Astrocyte (in vitro differentiated cells and primary cell): ENCODE measurements around the gene OSTC. TPM values are rescaled to one million over a fixed set of nuclear protein-coding genes. Genes with fewer than 3 reads are reported as not detected.

ENCODE experiments used
- DNase-seq: peaks from one replicate; pipeline ENCODE4 v3.0.0-alpha.2; 2010; ENCODE audit warnings: low read depth
- FAIRE-seq: peaks from 2 replicates; lab custom pipeline; 2011; peaks lifted over from hg19 to GRCh38; lab: Jason Lieb, UNC
- H2AFZ ChIP-seq: 2 replicates; pipeline ENCODE4 v1.6.0; 2012; ENCODE audit warnings: low read depth, low read length, inconsistent platforms
- H3K27ac ChIP-seq: 2 replicates; pipeline ENCODE4 v1.5.1; 2011; ENCODE audit warnings: low read depth, low read length, inconsistent platforms
- H3K27me3 ChIP-seq: 2 replicates; pipeline ENCODE4 v1.6.0; 2011; ENCODE audit warnings: low read length, inconsistent platforms; ENCODE audit not compliant: insufficient read depth
- H3K36me3 ChIP-seq: 2 replicates; pipeline ENCODE4 v1.5.1; 2011; ENCODE audit warnings: low read length, inconsistent platforms; ENCODE audit not compliant: insufficient read depth
- H3K4me1 ChIP-seq: 2 replicates; pipeline ENCODE4 v1.5.1; 2011; ENCODE audit warnings: low read length, inconsistent platforms; ENCODE audit not compliant: insufficient read depth
- H3K4me2 ChIP-seq: 2 replicates; pipeline ENCODE4 v1.6.0; 2012; ENCODE audit warnings: low read length, inconsistent platforms
- H3K4me3 ChIP-seq: 2 replicates; pipeline ENCODE4 v1.5.1; 2011; ENCODE audit warnings: low read depth, mild to moderate bottlenecking, low read length, inconsistent platforms; ENCODE audit not compliant: insufficient read depth
- H3K79me2 ChIP-seq: 2 replicates; pipeline ENCODE4 v1.6.0; 2012; ENCODE audit warnings: mild to moderate bottlenecking, low read length, inconsistent platforms; ENCODE audit not compliant: insufficient read depth
- H3K9ac ChIP-seq: 2 replicates; pipeline ENCODE4 v1.6.0; 2012; ENCODE audit warnings: mild to moderate bottlenecking, low read length, inconsistent platforms
- H3K9me3 ChIP-seq: 2 replicates; pipeline ENCODE4 v1.5.1; 2012; ENCODE audit warnings: low read depth, mild to moderate bottlenecking, low read length, inconsistent platforms; ENCODE audit not compliant: insufficient read depth
- H4K20me1 ChIP-seq: 2 replicates; pipeline ENCODE4 v1.6.0; 2012; ENCODE audit warnings: low read length, inconsistent platforms; ENCODE audit not compliant: insufficient read depth
- H3K27ac Mint-ChIP-seq: one replicate; pipeline ENCODE4 v1.8.0; 2021; ENCODE audit warnings: mild to moderate bottlenecking, mixed read lengths; ENCODE audit not compliant: unreplicated experiment
- H3K27me3 Mint-ChIP-seq: one replicate; pipeline ENCODE4 v1.8.0; 2021; ENCODE audit warnings: low read depth, mixed read lengths; ENCODE audit not compliant: unreplicated experiment
- H3K36me3 Mint-ChIP-seq: one replicate; pipeline ENCODE4 v1.8.0; 2021; ENCODE audit warnings: low read depth, mixed read lengths; ENCODE audit not compliant: unreplicated experiment
- H3K4me1 Mint-ChIP-seq: one replicate; pipeline ENCODE4 v1.8.0; 2021; ENCODE audit warnings: low read depth, mixed read lengths; ENCODE audit not compliant: unreplicated experiment
- H3K4me3 Mint-ChIP-seq: one replicate; pipeline ENCODE4 v1.8.0; 2021; ENCODE audit warnings: mild to moderate bottlenecking, moderate library complexity, mixed read lengths; ENCODE audit not compliant: unreplicated experiment
- H3K9me3 Mint-ChIP-seq: one replicate; pipeline ENCODE4 v1.8.0; 2021; ENCODE audit warnings: mild to moderate bottlenecking, mixed read lengths; ENCODE audit not compliant: unreplicated experiment
- CTCF ChIP-seq: IDR thresholded peaks from 2 replicates; pipeline ENCODE4 v1.5.1; 2011; ENCODE audit warnings: low read depth, mild to moderate bottlenecking, inconsistent platforms, low read length, moderate library complexity; ENCODE audit not compliant: insufficient read depth
- EZH2 ChIP-seq: IDR thresholded peaks from 2 replicates; pipeline ENCODE4 v1.6.1; 2012; ENCODE audit warnings: mild to moderate bottlenecking, low read length, inconsistent platforms; ENCODE audit not compliant: insufficient read depth
- total RNA-seq: library from RNA; stranded (reverse); gene quantifications from 2 replicates; pipeline ENCODE4 v1.2.1, GENCODE V29; 2021

Gene OSTC
- total RNA-seq, 1 donor from 2014 or later: 240 TPM

GRCh38 chr4:108714880-108715279 lies 64.5 kb downstream of the OSTC start:
- no peak overlapping the region for H3K27ac Mint-ChIP-seq
- Histone ChIP-seq H4K20me1 (no peaks in the 10 kb centered on the region), H3K4me2 (no peak overlapping the region)

DNA sequence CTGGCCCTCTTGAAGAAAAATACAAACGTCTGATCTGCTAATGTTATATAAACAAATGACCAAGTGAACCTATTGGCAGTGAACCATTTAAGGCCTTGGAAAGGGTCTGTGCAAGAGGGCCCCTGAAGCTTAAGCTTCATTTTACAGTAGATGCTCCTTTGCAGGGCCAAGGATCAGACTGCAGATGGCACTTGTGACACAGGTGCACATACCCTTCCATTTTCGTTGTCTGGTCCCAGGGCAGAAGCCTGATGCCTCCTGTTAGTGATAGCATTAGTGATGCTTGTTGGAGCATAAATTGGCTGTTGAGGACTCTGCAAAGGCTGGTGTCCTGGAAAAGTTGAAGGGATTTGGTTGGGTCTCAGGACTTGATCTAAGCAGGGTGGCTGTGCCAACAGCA lies 65.9 kb downstream of the OSTC start:
- Histone ChIP-seq H3K9ac (no peak overlapping the region), H3K27ac (no peak overlapping the region), H3K79me2 (no peaks in the 10 kb centered on the region), H3K9me3 (no peaks in the 10 kb centered on the region), H3K4me3 (no peak overlapping the region), H3K36me3 (no peaks in the 10 kb centered on the region), H3K27me3 (no peaks in the 10 kb centered on the region), H4K20me1 (no peaks in the 10 kb centered on the region), H3K4me1 (no peaks in the 10 kb centered on the region), H3K4me2 (no peak overlapping the region), H2AFZ (no peak overlapping the region)
- H3K4me3 Mint-ChIP-seq: no peak overlapping the region
- DNase-seq (no peak), FAIRE-seq (no peak)
- no peaks in the 10 kb centered on the region for H3K27me3 Mint-ChIP-seq
- no peak overlapping the region for H3K27ac Mint-ChIP-seq
- H3K9me3 Mint-ChIP-seq: no peaks in the 10 kb centered on the region
- H3K36me3 Mint-ChIP-seq: no peaks in the 10 kb centered on the region
- no peaks in the 10 kb centered on the region for H3K4me1 Mint-ChIP-seq
- TF ChIP-seq EZH2 (no peak), CTCF (no peak)

More at GRCh38 chr4:108714880-108715279, 64.5 kb downstream of the OSTC start:
- Histone ChIP-seq H3K9me3 (no peaks in the 10 kb centered on the region), H3K36me3 (no peaks in the 10 kb centered on the region), H3K9ac (no peak overlapping the region), H3K4me3 (no peak overlapping the region), H3K79me2 (no peaks in the 10 kb centered on the region), H3K4me1 (no peaks in the 10 kb centered on the region), H2AFZ (no peak overlapping the region), H3K27ac (no peak overlapping the region), H3K27me3 (no peaks in the 10 kb centered on the region)
- FAIRE-seq: no peak
- Mint-ChIP-seq H3K9me3 (no peaks in the 10 kb centered on the region), H3K4me3 (no peak overlapping the region), H3K4me1 (no peaks in the 10 kb centered on the region), H3K27me3 (peaks cover 7% of the 10 kb centered on the region), H3K36me3 (no peaks in the 10 kb centered on the region)
- DNase-seq: no peak
- TF ChIP-seq EZH2 (no peak), CTCF (no peak)

DNA sequence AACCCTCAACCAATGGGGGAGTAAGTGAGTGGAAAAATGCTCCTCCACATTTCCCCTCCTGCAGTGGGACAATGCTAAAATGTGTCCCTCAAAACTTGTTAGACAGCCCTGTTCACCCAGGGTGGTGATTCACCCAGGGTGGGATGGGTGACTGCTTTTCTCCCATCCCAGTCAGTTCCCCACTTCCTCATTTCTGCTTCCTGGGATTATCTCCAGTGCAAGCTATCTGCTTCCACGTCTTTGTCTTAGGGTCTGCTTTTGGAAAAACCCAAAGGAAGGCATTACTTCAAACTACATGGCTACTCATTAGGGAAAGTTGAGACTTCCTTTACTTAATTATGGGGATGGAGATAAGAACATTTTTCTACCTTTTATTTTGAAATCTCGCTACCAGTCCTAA lies 67.0 kb downstream of the OSTC start:
- Mint-ChIP-seq H3K9me3 (peaks cover 3% of the 10 kb centered on the region), H3K27me3 (peaks cover under 1% of the 10 kb centered on the region), H3K4me3 (no peak overlapping the region), H3K27ac (no peak overlapping the region), H3K4me1 (no peaks in the 10 kb centered on the region), H3K36me3 (no peaks in the 10 kb centered on the region)
- no peaks in the 10 kb centered on the region for H3K4me1 ChIP-seq
- H3K4me3 ChIP-seq: no peak overlapping the region
- TF ChIP-seq EZH2: no peak
- no peak for TF ChIP-seq CTCF
- no peaks in the 10 kb centered on the region for H3K27me3 ChIP-seq
- DNase-seq (no peak), FAIRE-seq (no peak)
- no peak overlapping the region for H2AFZ ChIP-seq
- H3K9me3 ChIP-seq: no peaks in the 10 kb centered on the region
- H3K9ac ChIP-seq: no peak overlapping the region
- no peaks in the 10 kb centered on the region for H3K36me3 ChIP-seq
- H4K20me1 ChIP-seq: no peaks in the 10 kb centered on the region
- no peak overlapping the region for H3K4me2 ChIP-seq
- H3K79me2 ChIP-seq: no peaks in the 10 kb centered on the region
- H3K27ac ChIP-seq: no peak overlapping the region

Other genes with a start within 250 kb of the OSTC start
- gene RPL34, start 30.0 kb upstream of the OSTC start, total RNA-seq: 957 and 1,087 TPM in 2 replicates
- gene ETNPPL, start 112.5 kb downstream of the OSTC start, total RNA-seq: not detected in 2 replicates